Upper lobe of left lung (tissue), 6 donors: ENCODE measurements around the gene MYDGF. TPM values are rescaled to one million over a fixed set of nuclear protein-coding genes. Genes with fewer than 3 reads are reported as not detected.

ENCODE experiments used
- ATAC-seq, 2 donors: fragments of 200-7000 bp; cut with Tn5 transposase; one replicate each; pipeline ENCODE4 v1.9.1; 2022; ENCODE audit warnings: mild to moderate bottlenecking in 2 of 2, moderate library complexity in 2 of 2; ENCODE audit not compliant: low FRiP score in 2 of 2
- DNase-seq, 2 donors: peaks; one replicate each; pipeline ENCODE4 v3.0.0-alpha.2; 2019 to 2020
- H3K27ac ChIP-seq, 4 donors: fragments of 200-600 bp; sonication (generic); one replicate each; pipeline ENCODE4 v1.5.1; 2016 to 2019
- H3K27me3 ChIP-seq, 4 donors: fragments of 200-600 bp; sonication (generic); one replicate each; pipeline ENCODE4 v1.5.1; 2017 to 2019
- H3K36me3 ChIP-seq, 4 donors: fragments of 200-600 bp; sonication (generic); one replicate each; pipeline ENCODE4 v1.5.1; 2016 to 2019
- H3K4me1 ChIP-seq, 4 donors: fragments of 200-600 bp; sonication (generic); one replicate each; pipeline ENCODE4 v1.5.1; 2018 to 2019
- H3K4me3 ChIP-seq, 4 donors: fragments of 200-600 bp; sonication (generic); one replicate each; pipeline ENCODE4 v1.5.1; 2017 to 2019; ENCODE audit warnings: mild to moderate bottlenecking in 2 of 4, moderate library complexity in 1 of 4
- H3K9me3 ChIP-seq, 4 donors: fragments of 200-600 bp; sonication (generic); one replicate each; pipeline ENCODE4 v1.5.1; 2018 to 2019
- CTCF ChIP-seq, 6 experiments: fragments of 450-650 bp in 4 of 6; fragments of 200-600 bp in 2 of 6; sonication (generic) in 2 of 6; IDR thresholded peaks; one replicate each; pipeline ENCODE4 v1.5.1; 2016 to 2019; ENCODE audit warnings: antibody characterized with exemption in 6 of 6
- EP300 ChIP-seq, 4 donors: sonication (generic); formaldehyde crosslinking; IDR thresholded peaks; one replicate each; pipeline ENCODE4 v1.5.1; 2017; ENCODE audit warnings: antibody characterized with exemption in 4 of 4, control low read depth in 2 of 4
- POLR2A ChIP-seq, 4 donors: fragments of 450-650 bp; IDR thresholded peaks; one replicate each; pipeline ENCODE4 v1.5.1; 2016 to 2017; ENCODE audit warnings: antibody characterized with exemption in 4 of 4, mild to moderate bottlenecking in 2 of 4
- POLR2AphosphoS5 ChIP-seq, 2 donors: sonication (generic); formaldehyde crosslinking; IDR thresholded peaks; one replicate each; pipeline ENCODE4 v1.5.1; 2017; ENCODE audit warnings: antibody characterized with exemption in 2 of 2
- WGBS, 2 donors: methylation state at CpG; one replicate each; pipeline ENCODE4 v1.1.5; 2017 to 2018; 5-methylcytosine and 5-hydroxymethylcytosine counted together
- total RNA-seq, 6 donors: library from RNA; depleted of rRNA in 4 of 6; stranded (reverse); fragments of >200 nt in 4 of 6; gene quantifications; one replicate each; pipeline versions ENCODE4 v1.1.0 to v1.2.1, GENCODE V29; 2016 to 2021
- donor health status: DM: no; HTN: no; CAD: no; lungs with moderate emphysema.
- donor health status: DM: no; HTN: yes; CAD: no; lungs with severe emphysema.

Gene MYDGF
- total RNA-seq, 6 donors from 2014 or later: 6.3 to 121 (median 67.1) TPM

- DNase-seq (no peak), ATAC-seq (no peak)
- Histone ChIP-seq H3K4me3 (no peak overlapping the region), H3K27ac (no peak overlapping the region), H3K27me3 (no peaks in the 10 kb centered on the region), H3K36me3 (no peaks in the 10 kb centered on the region), H3K4me1 (peaks cover 0 to 6% (median 0%) of the 10 kb centered on the region in 4 donors), H3K9me3 (no peaks in the 10 kb centered on the region)
- TF ChIP-seq POLR2AphosphoS5 (IDR thresholded peaks at IDR 0.05): no peak
- TF ChIP-seq POLR2A (IDR thresholded peaks at IDR 0.05): no peak
- TF ChIP-seq EP300 (IDR thresholded peaks at IDR 0.05): no peak
- TF ChIP-seq CTCF (IDR thresholded peaks at IDR 0.05): no peak
- 89 to 92% methylated on average over 8 of the region's 8 CpGs for WGBS, 2 donors
These were observed 56.8 kb downstream of the MYDGF start for GRCh38 chr19:4613254-4613751.

GRCh38 chr19:4609878-4610511 lies 60.1 kb downstream of the MYDGF start:
- Histone ChIP-seq H3K27me3 (peaks cover 0 to 8% (median 2%) of the 10 kb centered on the region in 4 donors), H3K4me3 (peak overlapping the region in 1 of 4 donors; percentile 17), H3K27ac (peak overlapping the region in 1 of 4 donors; percentile 43), H3K36me3 (no peaks in the 10 kb centered on the region), H3K4me1 (peaks cover 3 to 12% (median 4%) of the 10 kb centered on the region in 4 donors), H3K9me3 (no peaks in the 10 kb centered on the region)
- no peak for TF ChIP-seq EP300 (IDR thresholded peaks at IDR 0.05)
- no peak for TF ChIP-seq CTCF (IDR thresholded peaks at IDR 0.05)
- no peak for TF ChIP-seq POLR2A (IDR thresholded peaks at IDR 0.05)
- no peak for TF ChIP-seq POLR2AphosphoS5 (IDR thresholded peaks at IDR 0.05)
- 2 to 16% methylated on average over 8 to 14 of the region's 15 CpGs for WGBS, 2 donors
- ATAC-seq: peak in 1 of 2 donors; percentile 46
- peak; percentile 42 to 77 for DNase-seq

Other genes starting within 250 kb of the MYDGF start
- gene UBXN6, start 212.5 kb downstream of the MYDGF start, total RNA-seq: 100 to 1,000 TPM in 4 of 6 donors, 10 to 100 TPM in 2; 48.1 to 186 (median 111) TPM
- 10 to 100 TPM; 23.9 to 71.2 (median 37.6) TPM for gene HDGFL2, start 198.0 kb downstream of the MYDGF start, total RNA-seq
- 10 to 100 TPM in 1 of 6 donors, 1 to 10 TPM in 5; 1.8 to 11.5 (median 3.8) TPM for gene PLIN4, start 151.9 kb downstream of the MYDGF start, total RNA-seq
- 10 to 100 TPM; 13.5 to 97.4 (median 23.0) TPM for gene PLIN5, start 135.1 kb downstream of the MYDGF start, total RNA-seq
- 10 to 100 TPM in 4 of 6 donors, 1 to 10 TPM in 2; 7.3 to 19.9 (median 12.2) TPM for gene LRG1, start 130.3 kb downstream of the MYDGF start, total RNA-seq
- 10 to 100 TPM in 2 of 6 donors, 1 to 10 TPM in 4; 3.4 to 33.1 (median 7.6) TPM for gene SEMA6B, start 110.7 kb downstream of the MYDGF start, total RNA-seq
- gene TNFAIP8L1, start 30.8 kb downstream of the MYDGF start, total RNA-seq: 10 to 100 TPM in 3 of 6 donors, 1 to 10 TPM in 3; 4.4 to 17.5 (median 11.4) TPM
- 100 to 1,000 TPM in 2 of 6 donors, 10 to 100 TPM in 4; 55.1 to 255 (median 89.0) TPM for gene DPP9, start 53.5 kb upstream of the MYDGF start, total RNA-seq
- gene FEM1A, start 121.4 kb upstream of the MYDGF start, total RNA-seq: 10 to 100 TPM; 15.6 to 22.2 (median 16.0) TPM
- gene TICAM1, start 161.4 kb upstream of the MYDGF start, total RNA-seq: 10 to 100 TPM in 5 of 6 donors, 1 to 10 TPM in 1; 9.0 to 23.3 (median 17.1) TPM
- gene PLIN3, start 197.3 kb upstream of the MYDGF start, total RNA-seq: 10 to 100 TPM; 29.3 to 55.1 (median 38.4) TPM
- gene ARRDC5, start 232.6 kb upstream of the MYDGF start, total RNA-seq: 1 to 10 TPM in 2 of 6 donors, under 1 TPM in 3, not detected in 1; 0.34 to 6.8 (median 0.83) TPM
- gene UHRF1, start 239.2 kb upstream of the MYDGF start, total RNA-seq: 1 to 10 TPM; 1.0 to 5.1 (median 2.3) TPM